Right ventricle myocardium superior (tissue), 1 donor: ENCODE measurements around the gene DOCK7. TPM values are rescaled to one million over a fixed set of nuclear protein-coding genes. Genes with fewer than 3 reads are reported as not detected.
"Not testable (repeated sequence)": the region's sequence is repeated elsewhere in the genome, so short reads cannot be mapped to it uniquely, and the experiment has no call there.

Source experiments
- ATAC-seq: fragments of 200-7000 bp; cut with Tn5 transposase; one replicate; pipeline ENCODE4 v1.9.1; 2020; ENCODE audit warnings: mild to moderate bottlenecking; ENCODE audit not compliant: poor library complexity
- DNase-seq: peaks from one replicate; pipeline ENCODE4 v3.0.0-alpha.2; 2020
- intact Hi-C: fragments of 100-400 bp; cut with DNase I; formaldehyde crosslinking; loops from one replicate; pipeline ENCODE4 v1.11.2; 2022
- total RNA-seq: library from RNA; stranded (reverse); fragmentation: NEBNext Ultra II Directional; extraction: Animal tissue kit (Norgen Biotek cat#: 25700); gene quantifications from one replicate; pipeline ENCODE4 v1.2.1, GENCODE V29; 2021
- donor health status: DM: no; HTN: yes; CAD: no; lungs with severe emphysema.

DOCK7 gene
- total RNA-seq, 1 donor from 2014 or later, result 7.7 TPM

DNA sequence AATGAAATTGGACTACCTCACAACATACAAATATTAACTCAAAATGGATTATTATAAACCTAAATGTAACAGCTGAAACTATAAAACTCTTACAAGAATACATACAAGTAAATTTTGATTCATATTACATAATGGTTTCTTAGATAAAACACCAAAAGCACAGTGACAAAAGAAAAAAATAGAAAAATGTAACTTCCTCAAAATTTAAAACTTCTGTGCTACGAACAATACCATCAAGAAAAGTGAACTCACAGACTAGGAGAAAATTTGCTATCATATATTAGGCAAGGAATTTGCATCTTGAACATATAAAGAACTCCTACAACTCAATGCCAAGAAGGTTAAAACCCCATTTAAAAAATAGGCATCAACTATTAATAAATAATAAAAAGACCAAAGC lies 59.7 kb downstream of the DOCK7 start:
- DNase-seq (no peak), ATAC-seq (no peak)
- intact Hi-C loops, result no loop called here

DNA sequence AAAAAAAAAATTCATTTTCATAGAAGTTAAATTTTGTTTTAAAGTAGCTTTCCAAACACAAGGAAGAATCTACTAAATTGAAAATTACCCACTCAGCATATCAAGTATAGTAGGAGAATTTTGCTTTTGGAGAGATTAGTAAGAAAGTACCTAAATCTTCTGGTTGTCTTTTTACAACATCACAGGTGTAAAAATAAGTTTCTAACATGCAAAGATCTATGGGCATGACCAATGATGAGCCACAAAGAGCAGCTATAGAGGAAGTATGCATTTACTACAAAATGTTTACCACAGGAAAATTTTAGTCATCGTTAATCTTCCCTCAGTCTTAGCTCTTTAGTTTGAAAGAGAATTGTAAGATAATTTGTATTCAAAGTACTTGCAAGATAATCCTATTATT lies 62.8 kb downstream of the DOCK7 start:
- no peak for ATAC-seq
- intact Hi-C loops, result no loop called here
- DNase-seq, result no peak

- ATAC-seq (peak; percentile 34), DNase-seq (peak; percentile 31)
- intact Hi-C loops, result no loop called here
Measured at GRCh38 chr1:62621907-62622306, 66.3 kb downstream of the DOCK7 start.

DNA sequence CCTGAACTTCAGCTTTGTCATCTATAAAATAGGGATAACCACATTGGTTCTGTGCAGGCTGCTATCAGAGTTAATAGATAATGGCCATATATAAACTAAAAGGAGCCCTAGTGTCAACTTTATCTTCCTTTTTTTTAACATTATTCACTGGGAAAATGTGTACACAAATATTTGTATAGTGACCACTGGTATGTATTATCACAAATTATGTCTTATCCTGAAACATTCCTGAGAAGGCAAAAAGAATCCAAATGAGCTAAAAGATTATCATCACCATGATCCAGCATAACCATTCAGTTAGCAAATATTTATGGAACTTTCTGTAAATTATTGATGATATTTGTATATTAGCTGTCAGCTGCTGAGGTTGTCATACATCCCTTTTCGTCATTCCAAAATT lies 74.3 kb downstream of the DOCK7 start:
- DNase-seq (no peak), ATAC-seq (no peak)
- intact Hi-C loops, result no loop called here

DNA sequence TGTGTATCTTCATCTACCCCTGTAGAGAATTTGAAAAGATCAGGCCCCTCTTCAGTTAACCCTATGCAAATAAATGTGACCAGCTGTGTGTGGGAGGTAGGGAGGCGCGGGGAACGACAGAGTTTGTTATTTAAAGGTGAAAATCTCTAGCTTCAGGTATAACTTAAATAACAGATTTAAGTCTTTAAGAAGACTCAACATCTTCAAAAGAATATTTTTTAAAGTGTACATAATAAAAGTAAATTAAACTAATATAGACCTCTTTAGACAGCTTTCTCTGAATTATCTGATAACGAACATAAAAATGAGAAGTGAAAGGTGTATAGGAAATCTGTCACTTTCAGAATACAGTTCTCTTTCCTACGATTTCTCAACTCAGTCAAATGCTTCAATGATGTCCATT lies 74.9 kb downstream of the DOCK7 start:
- ATAC-seq (no peak), DNase-seq (no peak)
- intact Hi-C loops, result no loop called here

DNA sequence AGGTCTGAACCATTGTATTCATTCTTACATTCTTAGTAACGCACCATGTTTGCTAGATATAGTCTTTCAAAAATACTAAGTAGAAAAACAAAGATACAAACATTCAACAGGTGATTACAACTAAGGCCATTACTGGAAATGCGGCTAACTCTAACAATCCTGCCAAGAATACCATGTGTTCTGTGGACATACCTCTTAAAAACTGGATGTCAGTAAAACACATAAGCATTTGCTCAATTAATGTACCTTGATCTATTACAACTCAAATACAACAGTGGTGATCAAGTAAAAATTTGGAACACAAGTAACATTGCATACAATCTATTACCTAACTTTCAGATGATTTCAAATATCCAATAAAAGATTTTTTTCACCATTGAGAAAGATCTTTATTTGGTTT lies 75.4 kb downstream of the DOCK7 start:
- ATAC-seq, result no peak
- no peak for DNase-seq
- intact Hi-C loops, result no loop called here

- DNase-seq, ATAC-seq, intact Hi-C loops: not testable (repeated sequence)
Measured at GRCh38 chr1:62610588-62610987, 77.6 kb downstream of the DOCK7 start.

DNA sequence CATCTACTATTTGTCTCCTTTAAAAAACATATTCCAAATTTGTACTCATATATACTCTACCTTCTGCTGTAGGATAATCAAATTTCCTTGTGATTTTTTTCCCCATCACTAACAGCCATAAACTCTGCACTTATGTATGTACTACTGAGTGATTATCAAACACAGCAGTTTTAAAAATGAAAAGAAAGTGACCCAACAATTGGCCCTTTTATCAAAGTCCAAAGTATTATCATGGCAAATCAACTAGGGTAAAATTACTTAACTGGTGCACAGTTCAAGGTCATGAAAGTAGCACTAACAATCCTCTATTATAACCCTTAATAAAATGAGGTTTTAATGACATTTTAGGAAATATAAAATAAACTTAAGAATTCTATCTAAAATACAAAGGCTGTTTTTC lies 79.3 kb downstream of the DOCK7 start:
- no peak for DNase-seq
- no peak for ATAC-seq
- intact Hi-C loops, result no loop called here

GRCh38 chr1:62601457-62601856 lies 86.7 kb downstream of the DOCK7 start:
- DNase-seq (no peak), ATAC-seq (no peak)
- intact Hi-C loops, result no loop called here

DNA sequence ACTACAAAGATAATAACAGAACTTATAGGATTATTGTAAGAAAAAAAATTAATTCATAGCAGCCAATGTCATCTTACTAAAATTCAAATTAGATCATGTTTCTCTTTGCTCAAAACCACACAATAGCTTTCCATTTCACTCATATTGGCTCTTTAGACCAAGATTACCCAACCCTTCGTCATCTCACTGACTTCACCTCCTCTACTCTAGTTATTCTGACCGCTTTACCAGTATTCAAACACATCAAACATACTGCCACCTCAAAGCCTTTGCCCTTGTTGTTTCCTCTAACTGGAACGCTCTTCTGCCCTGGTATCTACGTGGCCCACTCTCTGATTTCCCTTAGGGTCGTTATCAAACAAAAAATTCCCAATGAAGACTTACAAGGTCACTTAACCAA lies 89.1 kb downstream of the DOCK7 start:
- no peak for ATAC-seq
- DNase-seq, result no peak
- intact Hi-C loops, result no loop called here

DNA sequence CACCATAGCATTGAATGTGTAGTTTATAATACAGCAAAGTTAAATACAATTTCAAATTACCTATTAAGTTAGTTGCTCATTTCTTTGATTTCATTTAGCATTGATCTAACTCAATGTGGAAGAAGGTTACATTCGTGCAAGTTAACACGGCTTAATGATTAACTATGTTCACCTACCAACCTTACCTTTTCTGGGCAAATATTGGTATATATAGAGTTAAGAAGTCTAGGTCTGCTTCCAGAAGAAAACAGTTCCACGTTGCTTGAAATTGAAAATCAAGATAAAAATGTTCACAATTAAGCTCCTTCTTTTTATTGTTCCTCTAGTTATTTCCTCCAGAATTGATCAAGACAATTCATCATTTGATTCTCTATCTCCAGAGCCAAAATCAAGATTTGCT lies 90.9 kb downstream of the DOCK7 start, which contains the start of gene ANGPTL3:
ANGPTL3 (plus strand) TSS at position 240 of the 400 bp plus-strand sequence; CDS start at position 287, 47 bp downstream.
- DNase-seq (no peak), ATAC-seq (no peak)
- intact Hi-C loops, result no loop called here

DNA sequence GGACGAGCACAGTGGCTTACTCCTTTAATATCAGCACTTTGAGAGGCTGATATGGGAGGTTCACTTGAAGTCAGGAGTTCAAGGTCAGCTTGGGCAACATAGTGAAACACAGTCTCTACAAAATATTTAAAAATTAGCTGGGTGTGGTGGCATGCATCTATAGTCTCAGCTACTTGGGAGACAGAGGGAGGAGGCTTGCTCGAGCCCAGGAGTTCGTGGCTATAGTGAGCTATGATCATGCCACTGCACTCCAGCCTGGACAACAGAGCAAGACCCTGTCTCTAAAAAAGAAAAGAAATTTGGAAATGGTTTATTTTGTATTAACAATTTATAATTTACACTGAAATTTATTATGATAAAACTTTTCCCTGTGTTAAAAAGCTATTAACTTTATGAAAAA lies 92.5 kb downstream of the DOCK7 start:
- intact Hi-C loops, result no loop called here
- DNase-seq (no peak), ATAC-seq (no peak)

GRCh38 chr1:62593825-62594394 lies 94.3 kb downstream of the DOCK7 start:
- intact Hi-C loops, result no loop called here
- no peak for DNase-seq
- ATAC-seq, result no peak

DNA sequence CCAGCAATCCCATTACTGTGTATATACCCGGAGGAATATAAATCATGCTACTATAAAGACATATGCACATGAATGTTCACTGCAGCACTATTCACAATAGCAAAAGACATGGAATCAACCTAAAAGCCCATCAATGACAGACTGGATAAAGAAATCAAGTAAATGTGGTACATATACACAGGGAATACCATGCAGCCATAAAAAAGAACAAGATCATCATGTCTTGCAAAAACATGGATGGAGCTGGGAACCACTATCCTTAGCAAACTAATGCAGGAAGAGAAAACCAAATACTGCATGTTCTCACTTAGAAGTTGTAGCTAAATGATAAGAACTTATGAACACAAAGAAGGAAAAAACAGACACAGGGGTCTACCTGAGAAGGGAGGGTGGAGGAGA lies 97.2 kb downstream of the DOCK7 start:
- DNase-seq, result no peak
- intact Hi-C loops, result no loop called here
- no peak for ATAC-seq

- intact Hi-C loops, result no loop called here
- ATAC-seq, result no peak
- no peak for DNase-seq
Measured at GRCh38 chr1:62590255-62590969, 97.8 kb downstream of the DOCK7 start.

GRCh38 chr1:62589321-62589720 lies 98.9 kb downstream of the DOCK7 start:
- no peak for ATAC-seq
- DNase-seq, result no peak
- intact Hi-C loops, result no loop called here

- DNase-seq, result no peak
- no peak for ATAC-seq
- intact Hi-C loops, result no loop called here
Measured at GRCh38 chr1:62588000-62588399, 100.2 kb downstream of the DOCK7 start.

- ATAC-seq, result no peak
- DNase-seq, result no peak
- intact Hi-C loops, result no loop called here
Measured at GRCh38 chr1:62585469-62586155, 102.6 kb downstream of the DOCK7 start.

DNA sequence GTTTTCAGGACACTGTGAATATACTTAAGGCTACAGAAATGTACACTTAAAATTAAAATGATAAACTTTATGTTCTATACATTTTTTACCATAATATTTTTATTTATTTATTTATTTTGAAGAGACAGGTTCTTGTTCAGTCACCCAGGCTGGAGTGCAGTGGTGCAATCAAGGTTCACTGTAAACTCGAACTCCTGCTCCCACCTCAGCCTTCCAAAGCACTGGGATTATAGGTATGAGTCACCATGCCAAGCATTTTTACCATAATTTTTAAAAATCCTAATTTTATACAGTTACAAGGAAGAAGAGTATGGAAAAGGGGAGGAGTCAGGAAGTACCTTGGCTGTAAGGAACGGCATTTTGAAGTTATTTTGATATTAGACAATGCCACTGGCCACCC lies 114.5 kb downstream of the DOCK7 start:
- intact Hi-C loops, result no loop called here
- ATAC-seq (no peak), DNase-seq (no peak)

DNA sequence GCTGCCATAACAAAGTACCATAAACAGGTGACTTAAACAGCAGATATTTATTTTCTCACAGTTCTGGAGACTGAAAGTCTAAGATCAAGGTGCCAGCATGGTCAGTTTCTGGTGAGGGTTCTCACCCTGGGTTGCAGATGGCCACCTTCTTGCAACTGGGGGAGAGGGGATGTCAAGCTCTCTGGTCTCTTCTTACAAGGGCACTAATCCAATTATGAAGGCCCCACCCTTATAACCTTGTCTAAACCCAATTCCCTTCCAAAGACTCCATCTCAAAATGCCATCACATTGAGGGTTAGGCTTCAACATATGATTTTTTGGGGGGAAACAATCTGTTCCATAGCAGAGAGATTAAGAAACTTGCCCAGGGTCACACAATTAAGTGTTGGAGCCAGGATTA lies 115.7 kb downstream of the DOCK7 start:
- intact Hi-C loops, result no loop called here
- no peak for ATAC-seq

More for the DNA sequence above, 115.7 kb downstream of the DOCK7 start:
- no peak for DNase-seq
